ENCODE data around the gene C14orf93. TPM values are rescaled to one million over a fixed set of nuclear protein-coding genes. Genes with fewer than 3 reads are reported as not detected.
"Not testable (repeated sequence)": the region's sequence is repeated elsewhere in the genome, so short reads cannot be mapped to it uniquely, and the experiment has no call there.

The C14orf93 gene
- total and polyA plus RNA-seq, 4 donors: 7.5 to 14.9 (median 9.3) TPM

GRCh38 chr14:22971152-22971551 is 38.8 kb downstream of the C14orf93 start:
- Histone ChIP-seq H3K4me1 (ENCODE audit: control insufficient read depth in 5 of 5, insufficient read depth in 5 of 5, low read length in 5 of 5) (peaks cover 0 to under 1% (median 0%) of the 10 kb centered on the region in 5 donors), H3K4me3 (no peak overlapping the region), H3K27ac (ENCODE audit: low read depth in 1 of 2, low read length in 1 of 2) (no peak overlapping the region), H3K27me3 (ENCODE audit: control insufficient read depth in 3 of 3, insufficient read depth in 3 of 3, low read length in 2 of 3) (no peaks in the 10 kb centered on the region), H3K36me3 (ENCODE audit: control insufficient read depth in 4 of 4, insufficient read depth in 4 of 4, low read length in 4 of 4) (peaks cover 0 to 32% (median 15%) of the 10 kb centered on the region in 4 donors), H3K9me3 (ENCODE audit: control insufficient read depth in 4 of 4, insufficient read depth in 3 of 4, low read length in 3 of 4) (no peaks in the 10 kb centered on the region), H3K9ac (ENCODE audit: insufficient read depth in 1 of 2, low read length in 2 of 2) (no peak overlapping the region)
- TF ChIP-seq, protein P1, sequence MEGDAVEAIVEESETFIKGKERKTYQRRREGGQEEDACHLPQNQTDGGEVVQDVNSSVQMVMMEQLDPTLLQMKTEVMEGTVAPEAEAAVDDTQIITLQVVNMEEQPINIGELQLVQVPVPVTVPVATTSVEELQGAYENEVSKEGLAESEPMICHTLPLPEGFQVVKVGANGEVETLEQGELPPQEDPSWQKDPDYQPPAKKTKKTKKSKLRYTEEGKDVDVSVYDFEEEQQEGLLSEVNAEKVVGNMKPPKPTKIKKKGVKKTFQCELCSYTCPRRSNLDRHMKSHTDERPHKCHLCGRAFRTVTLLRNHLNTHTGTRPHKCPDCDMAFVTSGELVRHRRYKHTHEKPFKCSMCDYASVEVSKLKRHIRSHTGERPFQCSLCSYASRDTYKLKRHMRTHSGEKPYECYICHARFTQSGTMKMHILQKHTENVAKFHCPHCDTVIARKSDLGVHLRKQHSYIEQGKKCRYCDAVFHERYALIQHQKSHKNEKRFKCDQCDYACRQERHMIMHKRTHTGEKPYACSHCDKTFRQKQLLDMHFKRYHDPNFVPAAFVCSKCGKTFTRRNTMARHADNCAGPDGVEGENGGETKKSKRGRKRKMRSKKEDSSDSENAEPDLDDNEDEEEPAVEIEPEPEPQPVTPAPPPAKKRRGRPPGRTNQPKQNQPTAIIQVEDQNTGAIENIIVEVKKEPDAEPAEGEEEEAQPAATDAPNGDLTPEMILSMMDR (IDR thresholded peaks at IDR 0.05; ENCODE audit: control extremely low read depth, extremely low read depth): no peak
- ATAC-seq (ENCODE audit: insufficient read depth, low FRiP score) (no peak), DNase-seq (no peak)
- WGBS, 2 donors: 98% methylated on average over 1 of the region's 1 CpG

DNA sequence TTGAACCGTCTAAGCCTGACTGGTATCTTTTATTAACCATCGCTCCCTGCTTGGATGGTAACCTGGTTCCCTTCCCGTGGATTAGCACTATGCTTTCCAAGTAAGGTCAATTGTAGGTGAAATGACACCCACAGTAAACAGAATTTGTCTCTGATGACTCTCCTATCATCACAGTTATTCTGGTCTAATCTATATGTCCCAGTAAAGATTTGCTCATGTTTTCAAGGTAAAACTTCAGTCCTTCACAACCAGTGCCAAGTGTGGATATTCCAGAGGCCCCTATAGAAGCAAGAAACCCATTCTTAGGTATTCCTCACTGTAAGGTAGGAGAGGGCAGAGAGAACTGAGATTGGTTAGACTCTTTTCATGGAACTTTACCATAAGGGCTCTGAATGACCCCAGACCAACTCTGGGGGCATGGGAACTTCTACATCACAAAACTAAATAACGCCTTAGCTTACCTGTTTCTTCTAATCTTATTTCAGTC is 43.1 kb downstream of the C14orf93 start:
- H3K4me1 ChIP-seq (ENCODE audit: control insufficient read depth in 5 of 5, insufficient read depth in 5 of 5, low read length in 5 of 5): no peaks in the 10 kb centered on the region
- no peak for DNase-seq
- H3K36me3 ChIP-seq (ENCODE audit: control insufficient read depth in 4 of 4, insufficient read depth in 4 of 4, low read length in 4 of 4): peaks cover 0 to 6% (median 4%) of the 10 kb centered on the region in 4 donors
- WGBS, 2 donors: 64 to 75% methylated on average over 4 of the region's 4 CpGs
- no peak overlapping the region for H3K9ac ChIP-seq (ENCODE audit: insufficient read depth in 1 of 2, low read length in 2 of 2)
- H3K27ac ChIP-seq (ENCODE audit: low read depth in 1 of 2, low read length in 1 of 2): no peak overlapping the region
- TF ChIP-seq, protein P1 (IDR thresholded peaks at IDR 0.05; ENCODE audit: control extremely low read depth, extremely low read depth): no peak
- ATAC-seq (ENCODE audit: insufficient read depth, low FRiP score): no peak
- H3K27me3 ChIP-seq (ENCODE audit: control insufficient read depth in 3 of 3, insufficient read depth in 3 of 3, low read length in 2 of 3): no peaks in the 10 kb centered on the region
- H3K4me3 ChIP-seq: no peak overlapping the region
- no peaks in the 10 kb centered on the region for H3K9me3 ChIP-seq (ENCODE audit: control insufficient read depth in 4 of 4, insufficient read depth in 3 of 4, low read length in 3 of 4)

DNA sequence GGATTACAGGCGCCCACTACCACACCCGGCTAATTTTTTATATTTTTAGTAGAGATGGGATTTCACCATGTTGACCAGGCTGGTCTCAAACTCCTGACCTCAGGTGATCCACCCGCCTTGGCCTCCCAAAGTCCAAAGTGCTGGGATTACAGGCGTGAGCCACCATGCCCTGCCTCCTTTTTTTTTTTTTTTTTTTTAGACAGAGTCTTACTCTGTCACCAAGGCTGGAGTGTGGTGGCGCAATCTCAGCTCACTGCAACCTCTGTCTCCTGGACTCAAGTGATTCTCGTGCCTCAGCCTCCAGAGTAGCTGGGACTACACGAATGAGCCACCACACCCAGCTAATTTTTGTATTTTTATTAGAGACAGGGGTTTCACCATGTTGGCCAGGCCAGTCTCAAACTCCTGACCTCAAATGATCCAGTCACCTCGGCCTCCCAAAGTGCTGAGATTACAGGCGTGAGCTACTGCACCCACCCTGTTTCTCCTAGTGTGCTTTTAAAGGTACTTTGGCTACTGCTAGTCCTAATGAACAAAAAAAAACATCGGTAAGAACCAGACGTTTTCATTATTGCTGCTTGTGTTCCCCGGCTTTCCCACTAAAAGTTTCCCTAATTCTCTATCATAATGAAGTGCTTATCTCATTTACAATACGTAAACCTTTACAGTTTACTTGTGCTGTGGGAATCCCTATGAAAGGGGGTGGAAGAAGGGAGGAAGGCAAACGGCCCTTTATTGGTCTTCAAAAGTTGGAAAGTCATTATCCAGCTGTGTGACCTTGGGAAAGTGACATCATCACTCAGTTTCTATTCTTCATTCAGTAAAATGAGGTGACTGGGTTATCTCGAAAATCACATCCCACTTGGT is 43.8 kb downstream of the C14orf93 start:
- H3K27ac ChIP-seq (ENCODE audit: low read depth in 1 of 2, low read length in 1 of 2); H3K4me1 ChIP-seq (ENCODE audit: control insufficient read depth in 5 of 5, insufficient read depth in 5 of 5, low read length in 5 of 5); H3K9ac ChIP-seq (ENCODE audit: insufficient read depth in 1 of 2, low read length in 2 of 2); H3K4me3 ChIP-seq; ATAC-seq (ENCODE audit: insufficient read depth, low FRiP score); H3K36me3 ChIP-seq (ENCODE audit: control insufficient read depth in 4 of 4, insufficient read depth in 4 of 4, low read length in 4 of 4); H3K9me3 ChIP-seq (ENCODE audit: control insufficient read depth in 4 of 4, insufficient read depth in 3 of 4, low read length in 3 of 4); DNase-seq; H3K27me3 ChIP-seq (ENCODE audit: control insufficient read depth in 3 of 3, insufficient read depth in 3 of 3, low read length in 2 of 3): not testable (repeated sequence)
- 72 to 81% methylated on average over 15 of the region's 15 CpGs for WGBS, 2 donors

DNA sequence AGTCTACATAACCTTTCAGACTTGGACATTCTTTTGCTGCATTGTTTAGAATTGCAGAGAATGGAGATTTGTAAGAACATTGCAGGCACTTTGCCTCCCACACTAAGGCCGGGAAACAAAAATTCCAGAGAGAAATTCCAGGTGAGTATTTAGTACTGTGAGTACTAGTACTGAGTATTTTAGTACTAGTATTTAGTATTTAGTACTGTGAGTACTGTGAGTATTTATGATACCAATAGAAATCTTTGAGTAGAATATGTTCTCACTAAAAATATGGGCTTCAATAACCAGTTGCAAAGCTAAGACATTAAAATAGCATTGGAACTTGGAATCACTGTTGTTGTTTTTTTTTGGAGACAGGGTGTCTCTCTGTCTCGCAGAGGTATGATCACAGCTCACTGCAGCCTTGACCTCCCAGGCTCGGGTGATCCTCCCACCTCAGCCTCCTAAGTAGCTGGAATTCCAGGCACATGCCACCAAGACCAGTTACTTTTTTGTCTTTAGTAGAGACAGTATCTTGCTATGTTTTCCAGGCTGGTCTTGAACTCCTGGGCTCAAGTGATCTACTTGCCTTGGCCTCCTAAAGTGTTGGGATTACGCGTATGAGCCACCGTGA is 47.8 kb downstream of the C14orf93 start:
- Histone ChIP-seq H3K9ac (ENCODE audit: insufficient read depth in 1 of 2, low read length in 2 of 2) (no peak overlapping the region), H3K27me3 (ENCODE audit: control insufficient read depth in 3 of 3, insufficient read depth in 3 of 3, low read length in 2 of 3) (no peaks in the 10 kb centered on the region), H3K4me3 (no peak overlapping the region), H3K36me3 (ENCODE audit: control insufficient read depth in 4 of 4, insufficient read depth in 4 of 4, low read length in 4 of 4) (no peaks in the 10 kb centered on the region), H3K4me1 (ENCODE audit: control insufficient read depth in 5 of 5, insufficient read depth in 5 of 5, low read length in 5 of 5) (no peaks in the 10 kb centered on the region), H3K27ac (ENCODE audit: low read depth in 1 of 2, low read length in 1 of 2) (no peak overlapping the region), H3K9me3 (ENCODE audit: control insufficient read depth in 4 of 4, insufficient read depth in 3 of 4, low read length in 3 of 4) (no peaks in the 10 kb centered on the region)
- ATAC-seq (ENCODE audit: insufficient read depth, low FRiP score) (no peak), DNase-seq (no peak)
- 97% methylated on average over 6 of the region's 6 CpGs for WGBS, 2 donors
- TF ChIP-seq, protein P1 (IDR thresholded peaks at IDR 0.05; ENCODE audit: control extremely low read depth, extremely low read depth): no peak
